H9 (cell line): ENCODE data around the gene PRG2. TPM values are rescaled to one million over a fixed set of nuclear protein-coding genes. Genes with fewer than 3 reads are reported as not detected.

Experiments used
- DNase-seq: peaks from one replicate; pipeline ENCODE4 v3.0.0-alpha.2; 2017
- H2AFZ ChIP-seq: one replicate; pipeline ENCODE4 v1.6.1; 2013; ENCODE audit warnings: mild to moderate bottlenecking, low read length, control low read depth, moderate library complexity
- H2AK5ac ChIP-seq: 2 replicates; pipeline ENCODE4 v1.6.1; 2013; ENCODE audit warnings: low read length, control low read depth, mixed read lengths; ENCODE audit not compliant: insufficient read length
- H2BK120ac ChIP-seq: one replicate; pipeline ENCODE4 v1.6.1; 2013; ENCODE audit warnings: low read depth, mild to moderate bottlenecking, low read length, control low read depth, inconsistent platforms; ENCODE audit not compliant: poor library complexity, severe bottlenecking
- H2BK12ac ChIP-seq: 2 replicates; pipeline ENCODE4 v1.6.1; 2013; ENCODE audit warnings: low read length, control low read depth, mixed read lengths, low read depth; ENCODE audit not compliant: insufficient read length
- H2BK15ac ChIP-seq: 2 replicates; pipeline ENCODE4 v1.6.1; 2013; ENCODE audit warnings: low read depth, low read length, control low read depth
- H2BK20ac ChIP-seq: one replicate; pipeline ENCODE4 v1.6.1; 2013; ENCODE audit warnings: low read depth, mild to moderate bottlenecking, low read length, control low read depth, inconsistent platforms; ENCODE audit not compliant: poor library complexity, severe bottlenecking
- H2BK5ac ChIP-seq: 2 replicates; pipeline ENCODE4 v1.6.1; 2013; ENCODE audit warnings: low read length, control low read depth, mixed read lengths; ENCODE audit not compliant: insufficient read length
- H3K14ac ChIP-seq: 2 replicates; pipeline ENCODE4 v1.6.1; 2013; ENCODE audit warnings: low read length, control low read depth; ENCODE audit not compliant: insufficient read depth
- H3K18ac ChIP-seq: 2 replicates; pipeline ENCODE4 v1.6.1; 2013; ENCODE audit warnings: low read depth, mild to moderate bottlenecking, mixed read lengths, low read length, control low read depth; ENCODE audit not compliant: insufficient read length
- H3K23ac ChIP-seq: 2 replicates; pipeline ENCODE4 v1.6.1; 2013; ENCODE audit warnings: low read length, control low read depth, mixed read lengths, low read depth; ENCODE audit not compliant: insufficient read length
- H3K23me2 ChIP-seq: 2 replicates; pipeline ENCODE4 v1.6.1; 2013; ENCODE audit warnings: low read depth, mild to moderate bottlenecking, mixed read lengths, low read length, control low read depth; ENCODE audit not compliant: insufficient read length, poor library complexity, severe bottlenecking
- H3K27ac ChIP-seq: 2 replicates; pipeline ENCODE4 v1.5.1; 2013; ENCODE audit warnings: low read length, control low read depth, mixed read lengths, low read depth; ENCODE audit not compliant: insufficient read length
- H3K27me3 ChIP-seq: 2 replicates; pipeline ENCODE4 v1.6.1; 2013; ENCODE audit warnings: low read length, control low read depth, inconsistent platforms; ENCODE audit not compliant: insufficient read depth
- H3K4ac ChIP-seq: 2 replicates; pipeline ENCODE4 v1.6.1; 2013; ENCODE audit warnings: low read depth, mild to moderate bottlenecking, control low read depth, inconsistent platforms, low read length, moderate library complexity
- H3K4me1 ChIP-seq: 2 replicates; pipeline ENCODE4 v1.6.1; 2013; ENCODE audit warnings: low read length, control low read depth, inconsistent platforms; ENCODE audit not compliant: insufficient read depth
- H3K4me2 ChIP-seq: 2 replicates; pipeline ENCODE4 v1.6.1; 2013; ENCODE audit warnings: low read length, control low read depth, mixed read lengths; ENCODE audit not compliant: insufficient read length, insufficient read depth
- H3K56ac ChIP-seq: 2 replicates; pipeline ENCODE4 v1.6.1; 2013; ENCODE audit warnings: low read depth, mild to moderate bottlenecking, mixed read lengths, low read length, control low read depth; ENCODE audit not compliant: insufficient read length
- H3K79me1 ChIP-seq: 2 replicates; pipeline ENCODE4 v1.6.1; 2013; ENCODE audit warnings: low read depth, mild to moderate bottlenecking, moderate library complexity, low read length, control low read depth, inconsistent platforms; ENCODE audit not compliant: insufficient read depth, poor library complexity, severe bottlenecking
- H3K79me2 ChIP-seq: 2 replicates; pipeline ENCODE4 v1.6.1; 2013; ENCODE audit warnings: low read length, control low read depth, inconsistent platforms; ENCODE audit not compliant: insufficient read depth
- H3K9ac ChIP-seq: 2 replicates; pipeline ENCODE4 v1.6.1; 2013; ENCODE audit warnings: low read length, control low read depth, mixed read lengths; ENCODE audit not compliant: insufficient read length; ENCODE audit errors: extremely low read depth
- H3K9me3 ChIP-seq: one replicate; pipeline ENCODE4 v1.6.1; 2013; ENCODE audit warnings: low read depth, low read length, inconsistent platforms; ENCODE audit not compliant: control insufficient read depth
- H3T11ph ChIP-seq: one replicate; pipeline ENCODE4 v1.6.1; 2013; ENCODE audit warnings: mild to moderate bottlenecking, low read length, control low read depth, inconsistent platforms
- H4K20me1 ChIP-seq: one replicate; pipeline ENCODE4 v1.6.1; 2013; ENCODE audit not compliant: control insufficient read depth, insufficient read length, insufficient read depth
- H4K5ac ChIP-seq: 2 replicates; pipeline ENCODE4 v1.6.1; 2013; ENCODE audit warnings: low read depth, mild to moderate bottlenecking, mixed read lengths, low read length, control low read depth; ENCODE audit not compliant: insufficient read length
- H4K8ac ChIP-seq: replicated peaks from 2 replicates; pipeline ENCODE4 v1.6.1; 2013; ENCODE audit warnings: low read length, control low read depth, mixed read lengths, low read depth; ENCODE audit not compliant: insufficient read length
- H4K91ac ChIP-seq: 2 replicates; pipeline ENCODE4 v1.6.1; 2013; ENCODE audit warnings: low read depth, mild to moderate bottlenecking, moderate library complexity, mixed read lengths, low read length, control low read depth; ENCODE audit not compliant: insufficient read length
- H3K27ac Mint-ChIP-seq, 3 experiments: 2 replicates in 2 of 3; 3 replicates in 1 of 3; pipeline ENCODE4 v1.8.0; 2020 to 2021; ENCODE audit warnings: mixed read lengths in 3 of 3, mild to moderate bottlenecking in 1 of 3, moderate library complexity in 1 of 3
- H3K27me3 Mint-ChIP-seq: 2 replicates; pipeline ENCODE4 v1.8.0; 2021; ENCODE audit warnings: low read depth, mild to moderate bottlenecking, moderate library complexity, mixed read lengths
- H3K36me3 Mint-ChIP-seq, 3 experiments: 2 replicates in 2 of 3; 3 replicates in 1 of 3; pipeline ENCODE4 v1.8.0; 2020 to 2021; ENCODE audit warnings: low read depth in 3 of 3, mixed read lengths in 3 of 3; ENCODE audit not compliant: insufficient read depth in 1 of 3
- H3K4me1 Mint-ChIP-seq, 2 experiments: 2 replicates each; pipeline ENCODE4 v1.8.0; 2020; ENCODE audit warnings: mixed read lengths in 2 of 2
- H3K4me3 Mint-ChIP-seq, 2 experiments: 2 replicates in 1 of 2; 3 replicates in 1 of 2; pipeline ENCODE4 v1.8.0; 2020 to 2021; ENCODE audit warnings: mild to moderate bottlenecking in 2 of 2, mixed read lengths in 2 of 2, moderate library complexity in 1 of 2
- H3K9me3 Mint-ChIP-seq, 2 experiments: 2 replicates in 1 of 2; 3 replicates in 1 of 2; pipeline ENCODE4 v1.8.0; 2020; ENCODE audit warnings: mild to moderate bottlenecking in 2 of 2, mixed read lengths in 2 of 2, moderate library complexity in 1 of 2
- WGBS: extraction: QIAGEN DNeasy Blood & Tissue Kit; methylation state at CpG from one replicate; pipeline ENCODE4 v1.1.7; 2013; ENCODE audit warnings: missing lambda C conversion rate, low lambda C conversion rate, mixed read lengths; ENCODE audit not compliant: insufficient read length; ENCODE audit errors: extremely low coverage; 5-methylcytosine and 5-hydroxymethylcytosine counted together
- total RNA-seq: library from RNA; stranded (reverse); gene quantifications from 2 replicates; pipeline ENCODE4 v1.2.1, GENCODE V29; 2021
- TF ChIP-seq, protein P1 (sequence below): fragments of 200-600 bp; sonication (generic); conservative IDR thresholded peaks from 3 replicates; pipeline ENCODE4 v1.8.0; 2021; ENCODE audit warnings: antibody characterized with exemption, mild to moderate bottlenecking

PRG2 gene
- total RNA-seq, 1 experiment from 2014 or later: not detected

DNA sequence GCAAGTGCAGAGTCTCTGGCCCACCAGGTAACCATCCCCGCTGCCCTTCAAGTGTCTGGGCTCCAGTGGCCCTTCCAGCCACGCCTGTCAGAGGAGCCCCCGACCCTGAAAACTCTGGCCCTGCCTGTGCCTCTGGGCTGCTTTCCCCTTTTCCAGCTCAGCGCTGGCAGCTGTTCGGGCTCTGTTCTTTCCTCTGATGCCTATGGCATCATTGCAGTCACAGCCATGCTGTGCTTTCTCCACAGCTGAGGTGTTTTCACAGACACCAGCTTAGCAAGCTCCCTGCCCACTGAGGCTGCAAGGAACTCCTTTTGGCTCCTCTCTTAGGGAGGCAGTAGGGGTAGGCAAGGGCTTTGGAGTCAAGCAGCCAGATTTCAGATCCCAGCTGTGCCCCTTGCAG is 31.1 kb downstream of the PRG2 start:
- Mint-ChIP-seq H3K4me1 (peaks cover 15 to 17% of the 10 kb centered on the region in 2 experiments), H3K4me3 (no peak overlapping the region), H3K36me3 (no peaks in the 10 kb centered on the region), H3K27ac (no peak overlapping the region), H3K27me3 (peaks cover 32% of the 10 kb centered on the region), H3K9me3 (0 out of 5 replicates have a peak, but pooled peaks cover 0 to 2% of the 10 kb centered on the region in 2 experiments)
- WGBS: no CpG with 5 or more reads among the region's 5 CpGs
- no peaks in the 10 kb centered on the region for H3K27me3 ChIP-seq
- no peak overlapping the region for H2AK5ac ChIP-seq
- TF ChIP-seq, protein P1, sequence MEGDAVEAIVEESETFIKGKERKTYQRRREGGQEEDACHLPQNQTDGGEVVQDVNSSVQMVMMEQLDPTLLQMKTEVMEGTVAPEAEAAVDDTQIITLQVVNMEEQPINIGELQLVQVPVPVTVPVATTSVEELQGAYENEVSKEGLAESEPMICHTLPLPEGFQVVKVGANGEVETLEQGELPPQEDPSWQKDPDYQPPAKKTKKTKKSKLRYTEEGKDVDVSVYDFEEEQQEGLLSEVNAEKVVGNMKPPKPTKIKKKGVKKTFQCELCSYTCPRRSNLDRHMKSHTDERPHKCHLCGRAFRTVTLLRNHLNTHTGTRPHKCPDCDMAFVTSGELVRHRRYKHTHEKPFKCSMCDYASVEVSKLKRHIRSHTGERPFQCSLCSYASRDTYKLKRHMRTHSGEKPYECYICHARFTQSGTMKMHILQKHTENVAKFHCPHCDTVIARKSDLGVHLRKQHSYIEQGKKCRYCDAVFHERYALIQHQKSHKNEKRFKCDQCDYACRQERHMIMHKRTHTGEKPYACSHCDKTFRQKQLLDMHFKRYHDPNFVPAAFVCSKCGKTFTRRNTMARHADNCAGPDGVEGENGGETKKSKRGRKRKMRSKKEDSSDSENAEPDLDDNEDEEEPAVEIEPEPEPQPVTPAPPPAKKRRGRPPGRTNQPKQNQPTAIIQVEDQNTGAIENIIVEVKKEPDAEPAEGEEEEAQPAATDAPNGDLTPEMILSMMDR: no peak
- H3K79me1 ChIP-seq: no peaks in the 10 kb centered on the region
- no peak overlapping the region for H3K14ac ChIP-seq
- H4K5ac ChIP-seq: no peak overlapping the region
- H3K4me1 ChIP-seq: no peaks in the 10 kb centered on the region
- no peak overlapping the region for H3T11ph ChIP-seq
- no peaks in the 10 kb centered on the region for H4K20me1 ChIP-seq
- H3K56ac ChIP-seq: no peak overlapping the region
- H3K9me3 ChIP-seq: no peaks in the 10 kb centered on the region
- H2BK20ac ChIP-seq: no peak overlapping the region
- no peak overlapping the region for H4K91ac ChIP-seq
- H4K8ac ChIP-seq: no peak overlapping the region
- H3K9ac ChIP-seq: no peak overlapping the region
- no peak overlapping the region for H2BK12ac ChIP-seq
- no peak overlapping the region for H3K4me2 ChIP-seq
- no peak overlapping the region for H3K23ac ChIP-seq
- DNase-seq: no peak
- no peak overlapping the region for H2BK120ac ChIP-seq
- H3K27ac ChIP-seq: no peak overlapping the region
- no peak overlapping the region for H2AFZ ChIP-seq
- H3K18ac ChIP-seq: no peak overlapping the region
- no peak overlapping the region for H3K4ac ChIP-seq
- H2BK5ac ChIP-seq: no peak overlapping the region
- no peaks in the 10 kb centered on the region for H3K79me2 ChIP-seq
- H3K23me2 ChIP-seq: no peaks in the 10 kb centered on the region
- H2BK15ac ChIP-seq: no peak overlapping the region
